OCI-LY3 (cell line): Measurements from ENCODE around the gene STX19.

Experiments
- H2AFZ ChIP-seq: fragments of 200-600, 300-600 bp; shearing (Covaris generic); 2 replicates; pipeline ENCODE4 v1.6.0; 2014; ENCODE audit warnings: antibody characterized with exemption, low read depth, low read length
- H3K27ac ChIP-seq: fragments of 200-600, 300-600 bp; sonication (generic); 2 replicates; pipeline ENCODE4 v1.5.1; 2014; ENCODE audit warnings: mild to moderate bottlenecking, low read length, moderate library complexity, mixed read lengths
- H3K27me3 ChIP-seq: fragments of 200-600, 300-600 bp; sonication (generic); 2 replicates; pipeline ENCODE4 v1.6.1; 2014; ENCODE audit warnings: low read depth, low read length, mixed read lengths
- H3K36me3 ChIP-seq: fragments of 200-600, 300-600 bp; sonication (generic); replicated peaks from 2 replicates; pipeline ENCODE3; 2014; ENCODE audit warnings: low read depth, low read length, mixed read lengths
- H3K4me1 ChIP-seq: fragments of 300-600, 200-600 bp; sonication (generic); 2 replicates; pipeline ENCODE4 v1.6.1; 2014; ENCODE audit warnings: low read length, mixed read lengths
- H3K4me2 ChIP-seq: fragments of 200-600, 300-600 bp; sonication (generic); 2 replicates; pipeline ENCODE4 v1.6.1; 2014; ENCODE audit warnings: low read length, mixed read lengths
- H3K4me3 ChIP-seq: fragments of 300-600, 200-600 bp; sonication (generic); 2 replicates; pipeline ENCODE4 v1.5.1; 2014; ENCODE audit warnings: antibody characterized with exemption, mild to moderate bottlenecking, low read length, moderate library complexity
- H3K79me2 ChIP-seq: fragments of 300-600, 200-600 bp; shearing (Covaris generic); 2 replicates; pipeline ENCODE4 v1.6.1; 2014; ENCODE audit warnings: mild to moderate bottlenecking, low read length, mixed read lengths
- H3K9ac ChIP-seq: fragments of 300-600, 200-600 bp; shearing (Covaris generic); 2 replicates; pipeline ENCODE4 v1.6.0; 2014; ENCODE audit warnings: mild to moderate bottlenecking, low read length, moderate library complexity
- H3K9me3 ChIP-seq: fragments of 200-600, 300-600 bp; shearing (Covaris generic); 2 replicates; pipeline ENCODE4 v1.6.1; 2014; ENCODE audit warnings: low read length, mixed read lengths; ENCODE audit not compliant: insufficient read depth
- H4K20me1 ChIP-seq: fragments of 200-600, 300-600 bp; sonication (generic); 2 replicates; pipeline ENCODE4 v1.6.1; 2016; ENCODE audit warnings: low read length, mixed read lengths; ENCODE audit not compliant: insufficient read depth
- EZH2phosphoT487 ChIP-seq: fragments of 200-600 bp; shearing (Covaris generic); IDR thresholded peaks from 2 replicates; pipeline ENCODE4 v1.6.1; 2018; ENCODE audit warnings: antibody characterized with exemption, mixed run types, low read depth
- TF ChIP-seq, protein P1 (sequence below): fragments of 200-600, 300-600 bp; sonication (generic); IDR thresholded peaks from 2 replicates; pipeline ENCODE4 v1.5.1; 2014; ENCODE audit warnings: antibody characterized with exemption, low read length, low read depth

Gene STX19

DNA sequence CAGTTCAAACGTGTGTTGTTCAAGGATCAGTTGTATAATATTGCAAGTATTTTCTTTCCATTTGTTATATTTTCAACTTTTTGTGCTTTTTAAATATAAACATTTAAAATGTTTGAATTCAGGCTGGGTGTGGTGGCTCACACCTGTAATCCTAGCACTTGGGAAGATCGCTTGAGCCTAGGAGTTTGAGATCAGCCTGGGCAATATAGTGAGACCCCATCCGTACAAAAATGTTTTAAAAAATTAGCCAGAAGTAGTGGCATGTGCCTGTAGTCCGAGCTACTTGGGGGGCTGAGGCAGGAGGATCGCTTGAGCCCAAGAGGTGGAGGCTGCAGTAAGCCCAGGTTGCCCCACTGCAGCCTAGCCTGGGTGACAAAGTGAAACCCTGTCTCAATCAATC is 43.8 kb downstream of the STX19 start:
- H3K4me3 ChIP-seq: no peak overlapping the region
- H3K79me2 ChIP-seq: peaks cover 10% of the 10 kb centered on the region
- no peak overlapping the region for H2AFZ ChIP-seq
- H3K27ac ChIP-seq: no peak overlapping the region
- H3K4me2 ChIP-seq: no peak overlapping the region
- no peak overlapping the region for H3K9ac ChIP-seq
- H4K20me1 ChIP-seq: no peaks in the 10 kb centered on the region
- no peaks in the 10 kb centered on the region for H3K36me3 ChIP-seq
- no peaks in the 10 kb centered on the region for H3K27me3 ChIP-seq
- no peaks in the 10 kb centered on the region for H3K9me3 ChIP-seq
- no peak for TF ChIP-seq EZH2phosphoT487
- H3K4me1 ChIP-seq: peaks cover 6% of the 10 kb centered on the region

- TF ChIP-seq, protein P1, sequence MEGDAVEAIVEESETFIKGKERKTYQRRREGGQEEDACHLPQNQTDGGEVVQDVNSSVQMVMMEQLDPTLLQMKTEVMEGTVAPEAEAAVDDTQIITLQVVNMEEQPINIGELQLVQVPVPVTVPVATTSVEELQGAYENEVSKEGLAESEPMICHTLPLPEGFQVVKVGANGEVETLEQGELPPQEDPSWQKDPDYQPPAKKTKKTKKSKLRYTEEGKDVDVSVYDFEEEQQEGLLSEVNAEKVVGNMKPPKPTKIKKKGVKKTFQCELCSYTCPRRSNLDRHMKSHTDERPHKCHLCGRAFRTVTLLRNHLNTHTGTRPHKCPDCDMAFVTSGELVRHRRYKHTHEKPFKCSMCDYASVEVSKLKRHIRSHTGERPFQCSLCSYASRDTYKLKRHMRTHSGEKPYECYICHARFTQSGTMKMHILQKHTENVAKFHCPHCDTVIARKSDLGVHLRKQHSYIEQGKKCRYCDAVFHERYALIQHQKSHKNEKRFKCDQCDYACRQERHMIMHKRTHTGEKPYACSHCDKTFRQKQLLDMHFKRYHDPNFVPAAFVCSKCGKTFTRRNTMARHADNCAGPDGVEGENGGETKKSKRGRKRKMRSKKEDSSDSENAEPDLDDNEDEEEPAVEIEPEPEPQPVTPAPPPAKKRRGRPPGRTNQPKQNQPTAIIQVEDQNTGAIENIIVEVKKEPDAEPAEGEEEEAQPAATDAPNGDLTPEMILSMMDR: no peak
- no peak for TF ChIP-seq EZH2phosphoT487
- Histone ChIP-seq H3K4me1 (peaks cover 9% of the 10 kb centered on the region), H3K27ac (no peak overlapping the region), H3K9me3 (no peaks in the 10 kb centered on the region), H2AFZ (no peak overlapping the region), H3K4me3 (no peak overlapping the region), H3K79me2 (peaks cover 10% of the 10 kb centered on the region), H3K36me3 (no peaks in the 10 kb centered on the region), H3K4me2 (no peak overlapping the region), H3K9ac (no peak overlapping the region), H3K27me3 (no peaks in the 10 kb centered on the region), H4K20me1 (no peaks in the 10 kb centered on the region)
These were observed 45.0 kb downstream of the STX19 start for GRCh38 chr3:93983408-93983807.

DNA sequence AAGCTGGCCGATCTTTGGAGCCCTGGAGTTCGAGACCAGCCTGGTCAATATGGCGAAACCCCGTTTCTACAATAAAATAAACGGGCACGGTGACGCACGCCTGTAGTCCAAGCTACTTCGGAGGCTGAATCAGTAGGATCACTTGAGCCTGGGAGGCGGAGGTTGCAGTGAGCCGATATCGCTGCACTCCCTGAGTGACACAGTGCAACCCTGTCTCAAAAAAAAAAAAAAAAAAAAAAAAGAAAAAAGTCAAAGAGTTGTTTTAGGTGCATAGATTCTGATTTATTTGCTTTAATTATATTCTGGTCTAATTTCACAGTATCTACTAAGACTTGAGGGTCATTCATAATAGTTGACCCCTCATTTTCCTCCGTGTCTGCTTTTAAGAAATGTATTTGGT is 46.7 kb downstream of the STX19 start:
- H4K20me1 ChIP-seq: no peaks in the 10 kb centered on the region
- H3K27me3 ChIP-seq: no peaks in the 10 kb centered on the region
- H3K27ac ChIP-seq: no peak overlapping the region
- H3K4me3 ChIP-seq: no peak overlapping the region
- no peaks in the 10 kb centered on the region for H3K36me3 ChIP-seq
- no peak overlapping the region for H3K4me2 ChIP-seq
- TF ChIP-seq, protein P1: no peak
- no peak for TF ChIP-seq EZH2phosphoT487
- no peak overlapping the region for H3K9ac ChIP-seq
- H3K9me3 ChIP-seq: no peaks in the 10 kb centered on the region
- H2AFZ ChIP-seq: no peak overlapping the region
- peaks cover 9% of the 10 kb centered on the region for H3K4me1 ChIP-seq
- H3K79me2 ChIP-seq: peaks cover 10% of the 10 kb centered on the region

DNA sequence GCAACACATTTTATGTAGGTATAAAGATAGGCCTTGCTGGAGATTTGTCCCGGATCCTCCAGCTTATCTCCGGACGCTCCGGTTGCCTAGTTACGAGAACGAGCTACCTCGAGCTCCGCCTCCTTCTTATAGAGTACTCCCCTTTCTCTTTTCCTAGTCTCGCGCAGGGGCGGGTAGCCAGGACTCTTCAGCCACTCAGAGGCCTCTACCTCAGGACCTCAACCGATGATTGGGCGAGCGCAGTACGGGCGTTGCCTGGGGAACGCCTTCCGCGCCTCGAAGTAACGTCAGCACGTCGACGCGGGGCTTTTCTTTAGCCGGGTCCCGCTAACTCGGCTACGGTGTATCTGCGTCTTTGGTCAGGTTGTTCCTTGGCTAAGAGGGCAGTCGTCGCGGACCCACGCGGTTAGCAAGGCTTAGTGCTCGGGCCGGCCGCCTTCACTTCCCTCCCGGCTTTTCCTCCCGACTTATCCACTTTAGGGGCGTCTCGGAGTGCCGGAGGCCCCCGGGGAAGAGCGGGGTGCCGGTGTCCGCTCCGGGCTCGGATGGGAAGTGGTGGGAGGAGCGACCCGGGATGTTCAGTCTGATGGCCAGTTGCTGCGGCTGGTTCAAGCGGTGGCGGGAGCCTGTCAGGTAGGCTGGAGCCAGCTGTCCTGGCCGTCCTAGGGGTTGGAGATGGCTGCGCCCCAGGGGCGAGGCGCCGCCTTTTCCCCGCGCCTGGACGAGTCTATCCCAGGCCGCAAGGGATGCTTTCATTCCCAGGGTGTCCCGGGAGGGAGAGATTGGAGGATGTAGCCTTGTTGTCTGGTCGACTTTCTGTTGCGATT is 48.3 kb downstream of the STX19 start, which contains the start of gene ARL13B:
ARL13B (plus strand) TSS at position 306 of the 827 bp plus-strand sequence; CDS start at position 575, 269 bp downstream.
- no peak within 1 kb of the TSS for H3K27ac ChIP-seq
- TF ChIP-seq, protein P1: no peak
- TF ChIP-seq EZH2phosphoT487: no peak
- no peaks in the 10 kb centered on the region for H3K9me3 ChIP-seq
- no peaks in the 10 kb centered on the region for H3K27me3 ChIP-seq
- peak within 1 kb of the TSS; percentile 76 for H3K9ac ChIP-seq
- H3K4me1 ChIP-seq: peaks cover 17% of the 10 kb centered on the region
- H3K4me3 ChIP-seq: peak within 1 kb of the TSS; percentile 93
- no peaks in the 10 kb centered on the region for H4K20me1 ChIP-seq
- no peaks in the 10 kb centered on the region for H3K36me3 ChIP-seq
- H3K4me2 ChIP-seq: peak within 1 kb of the TSS; percentile 80
- peaks cover 10% of the 10 kb centered on the region for H3K79me2 ChIP-seq
- H2AFZ ChIP-seq: peak within 1 kb of the TSS; percentile 88
